GM12874 (cell line): ENCODE results near the gene RNF25.

ENCODE experiments used
- TF ChIP-seq, protein P1 (sequence below): IDR thresholded peaks from 2 replicates; pipeline ENCODE4 v1.5.1; 2011; ENCODE audit warnings: low read depth, mild to moderate bottlenecking, control low read depth, low read length, moderate library complexity; ENCODE audit not compliant: insufficient read depth

The RNF25 gene, protein sequence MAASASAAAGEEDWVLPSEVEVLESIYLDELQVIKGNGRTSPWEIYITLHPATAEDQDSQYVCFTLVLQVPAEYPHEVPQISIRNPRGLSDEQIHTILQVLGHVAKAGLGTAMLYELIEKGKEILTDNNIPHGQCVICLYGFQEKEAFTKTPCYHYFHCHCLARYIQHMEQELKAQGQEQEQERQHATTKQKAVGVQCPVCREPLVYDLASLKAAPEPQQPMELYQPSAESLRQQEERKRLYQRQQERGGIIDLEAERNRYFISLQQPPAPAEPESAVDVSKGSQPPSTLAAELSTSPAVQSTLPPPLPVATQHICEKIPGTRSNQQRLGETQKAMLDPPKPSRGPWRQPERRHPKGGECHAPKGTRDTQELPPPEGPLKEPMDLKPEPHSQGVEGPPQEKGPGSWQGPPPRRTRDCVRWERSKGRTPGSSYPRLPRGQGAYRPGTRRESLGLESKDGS

DNA sequence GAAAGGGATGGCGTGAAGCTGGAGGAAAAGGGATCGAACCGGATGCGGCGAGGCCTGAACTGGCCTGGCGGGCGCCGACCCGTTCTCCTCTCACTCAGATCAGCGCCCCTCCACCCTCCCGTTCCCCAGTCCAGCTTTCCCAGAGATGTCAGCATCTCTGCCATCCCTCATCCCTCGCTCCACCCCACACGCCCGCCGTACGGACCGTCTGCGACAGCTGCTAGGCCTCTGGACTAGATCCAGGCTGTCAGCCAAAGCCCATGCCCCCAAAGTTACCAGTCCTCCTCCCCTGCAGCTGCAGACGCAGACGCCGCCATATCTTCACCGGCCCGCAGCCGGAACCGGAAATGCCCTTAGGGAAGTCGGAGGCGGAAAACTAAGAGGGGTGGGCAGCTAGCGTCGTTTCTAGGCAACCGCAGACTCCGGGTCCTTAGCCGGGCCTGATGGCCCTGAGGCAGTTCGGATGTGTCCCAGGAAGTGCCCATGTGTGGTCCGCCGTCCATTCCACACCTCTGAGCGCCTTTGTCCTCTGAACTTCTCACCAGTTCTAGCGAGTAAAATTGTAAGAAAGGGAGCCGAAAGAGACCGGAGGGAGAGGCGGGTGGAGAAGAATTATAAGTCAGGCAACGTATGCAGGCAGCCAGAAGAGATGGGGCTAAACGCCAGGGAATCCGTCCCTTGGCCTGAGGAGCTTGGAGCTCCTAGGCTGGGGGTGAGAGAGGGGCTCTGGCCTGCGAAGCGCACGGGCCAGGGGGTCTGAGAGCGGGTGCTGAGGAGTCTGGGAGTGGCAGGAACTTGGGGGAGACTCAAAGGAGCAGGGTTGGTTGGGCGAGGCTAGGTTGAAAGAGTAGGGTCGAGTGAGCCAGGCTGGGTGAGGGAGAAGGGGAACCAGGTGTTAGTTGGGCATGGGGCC is at the start of gene RNF25, which contains the start of gene STK36:
Gene RNF25, minus strand, starts transcription at position 349 of the 913 bp plus-strand sequence. Its CDS starts 32 bp downstream, at position 317.
Gene STK36, plus strand, starts transcription at position 433 of the 913 bp plus-strand sequence. CDS start 744 bp downstream, outside the sequence.
- TF ChIP-seq, protein P1, sequence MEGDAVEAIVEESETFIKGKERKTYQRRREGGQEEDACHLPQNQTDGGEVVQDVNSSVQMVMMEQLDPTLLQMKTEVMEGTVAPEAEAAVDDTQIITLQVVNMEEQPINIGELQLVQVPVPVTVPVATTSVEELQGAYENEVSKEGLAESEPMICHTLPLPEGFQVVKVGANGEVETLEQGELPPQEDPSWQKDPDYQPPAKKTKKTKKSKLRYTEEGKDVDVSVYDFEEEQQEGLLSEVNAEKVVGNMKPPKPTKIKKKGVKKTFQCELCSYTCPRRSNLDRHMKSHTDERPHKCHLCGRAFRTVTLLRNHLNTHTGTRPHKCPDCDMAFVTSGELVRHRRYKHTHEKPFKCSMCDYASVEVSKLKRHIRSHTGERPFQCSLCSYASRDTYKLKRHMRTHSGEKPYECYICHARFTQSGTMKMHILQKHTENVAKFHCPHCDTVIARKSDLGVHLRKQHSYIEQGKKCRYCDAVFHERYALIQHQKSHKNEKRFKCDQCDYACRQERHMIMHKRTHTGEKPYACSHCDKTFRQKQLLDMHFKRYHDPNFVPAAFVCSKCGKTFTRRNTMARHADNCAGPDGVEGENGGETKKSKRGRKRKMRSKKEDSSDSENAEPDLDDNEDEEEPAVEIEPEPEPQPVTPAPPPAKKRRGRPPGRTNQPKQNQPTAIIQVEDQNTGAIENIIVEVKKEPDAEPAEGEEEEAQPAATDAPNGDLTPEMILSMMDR, result no peak

DNA sequence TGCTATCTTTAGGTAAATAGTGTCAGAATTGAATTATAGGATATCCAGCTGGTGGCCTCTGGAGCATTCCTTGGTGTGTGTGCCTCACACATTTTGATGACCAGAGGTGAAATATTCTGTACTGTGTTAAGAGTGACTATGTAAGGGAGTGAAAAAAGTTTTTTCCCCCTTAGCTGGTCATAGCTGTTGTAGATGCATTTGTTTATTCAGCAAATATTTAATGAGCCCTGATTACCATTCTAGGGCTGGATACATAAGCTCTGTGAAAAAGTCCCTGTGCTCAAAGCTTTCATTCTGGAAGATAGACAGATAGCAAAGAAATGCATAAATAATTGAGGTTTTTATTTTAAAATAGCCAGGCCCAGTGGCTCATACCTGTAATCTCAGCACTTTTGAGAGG is 49.7 kb upstream of the RNF25 start:
- TF ChIP-seq, protein P1, result no peak

DNA sequence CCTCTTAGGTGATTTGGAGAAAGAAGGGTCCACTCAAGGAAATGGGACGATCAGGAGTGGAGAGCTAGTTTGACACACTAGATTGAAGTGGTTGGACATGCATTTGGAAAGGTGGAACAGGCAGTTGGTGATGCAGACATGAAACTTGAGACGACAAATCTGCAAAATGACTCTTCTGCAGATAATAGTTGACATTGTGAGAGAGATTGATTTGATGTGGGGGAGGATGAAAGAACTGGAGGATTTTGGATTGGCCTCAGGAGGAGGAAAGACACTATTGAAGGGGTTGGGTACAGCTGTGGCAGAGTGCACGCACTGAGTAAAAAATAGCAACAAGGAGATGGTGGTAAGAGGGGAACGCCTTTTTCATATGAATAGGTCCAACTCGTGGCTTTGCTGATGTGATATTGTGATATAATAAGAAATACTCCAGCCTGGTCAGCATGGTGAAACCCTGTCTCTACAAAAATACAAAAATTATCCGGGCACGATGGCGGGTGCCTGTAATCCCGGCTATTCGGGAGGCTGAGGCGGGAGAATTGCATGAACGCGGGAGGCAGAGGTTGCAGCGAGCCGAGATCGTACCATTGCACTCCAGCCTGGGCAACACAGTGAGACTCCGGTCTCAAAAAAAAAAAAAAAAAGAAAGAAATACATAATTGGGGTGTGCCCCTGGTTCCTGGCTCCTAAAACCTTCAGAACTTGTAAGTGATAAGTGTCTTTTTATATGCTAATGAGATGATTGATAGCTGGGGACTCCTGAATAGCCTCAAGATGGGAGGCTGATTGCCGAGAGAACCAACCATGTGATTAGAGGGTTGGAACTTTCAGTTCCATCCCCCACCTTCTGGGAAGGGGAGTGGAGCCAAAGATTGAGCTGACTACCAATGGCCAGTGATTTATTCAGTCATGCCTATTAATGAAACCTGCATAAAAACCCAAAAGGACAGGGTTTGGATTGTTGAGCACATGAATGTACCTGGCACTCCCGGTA is 48.5 kb upstream of the RNF25 start:
- TF ChIP-seq, protein P1, result no peak

DNA sequence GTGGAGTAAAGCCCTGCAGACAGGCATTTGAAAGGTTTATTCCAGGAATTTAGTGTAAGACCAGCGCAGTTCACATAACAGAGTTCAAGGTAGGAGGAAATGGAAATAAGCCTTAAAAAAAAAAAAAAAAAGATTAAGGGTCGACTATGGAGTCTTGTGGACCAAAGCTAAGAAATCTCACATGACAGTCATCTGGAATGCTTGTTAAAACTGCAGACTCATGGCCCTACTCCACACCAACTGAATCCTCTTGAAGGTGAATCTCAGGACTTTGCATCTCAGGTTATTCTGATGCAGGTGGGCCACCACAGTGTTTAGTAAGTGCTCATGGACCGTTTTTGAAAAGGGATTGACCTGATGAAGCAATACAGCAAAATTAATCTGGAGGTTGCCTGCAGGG is 47.7 kb upstream of the RNF25 start:
- TF ChIP-seq, protein P1, result no peak

DNA sequence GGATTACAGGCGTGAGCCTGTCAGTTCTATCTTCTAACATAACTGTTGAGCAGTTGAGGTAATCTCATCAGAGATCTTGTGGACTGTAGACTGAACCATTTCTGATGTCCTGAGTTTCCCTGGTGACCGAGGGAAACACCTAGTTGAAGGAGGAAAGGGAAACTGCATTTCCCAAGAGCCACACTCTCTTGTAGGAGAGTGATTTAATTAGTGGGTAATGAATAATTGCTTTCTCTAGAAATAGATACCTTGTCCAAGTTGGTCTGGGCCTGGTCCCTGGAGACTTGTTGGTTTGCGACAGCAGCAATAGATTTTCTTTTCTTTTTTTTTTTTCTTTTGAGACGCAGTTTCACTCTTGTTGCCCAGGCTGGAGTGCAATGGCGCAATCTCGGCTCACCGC is 46.3 kb upstream of the RNF25 start:
- TF ChIP-seq, protein P1, result no peak

DNA sequence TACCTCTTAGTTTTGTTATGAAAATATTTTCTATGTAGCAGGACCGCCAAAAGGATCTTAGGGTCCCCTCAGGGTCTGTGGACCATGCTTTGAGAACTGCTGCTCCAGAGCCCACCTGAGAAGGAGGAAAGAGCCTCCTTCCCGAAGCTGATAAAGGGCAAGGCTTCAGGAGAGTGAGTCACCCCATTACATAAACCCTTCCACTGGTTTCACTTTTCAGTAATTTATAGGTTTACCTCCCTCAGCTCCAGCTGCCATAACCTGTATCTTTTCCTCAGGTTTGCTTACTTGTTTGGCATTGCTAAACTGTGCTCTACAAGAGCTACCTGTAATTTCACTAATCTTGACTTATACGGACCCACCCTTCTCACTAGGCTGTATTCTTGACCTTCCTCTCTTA is 45.5 kb upstream of the RNF25 start:
- TF ChIP-seq, protein P1, result no peak
